Neural cell (in vitro differentiated cells): Measurements from ENCODE around the gene COX10. TPM values are rescaled to one million over a fixed set of nuclear protein-coding genes. Genes with fewer than 3 reads are reported as not detected.

Source experiments
- H2AFZ ChIP-seq: fragments of 200-600, 300-800 bp; sonication (generic), shearing (Covaris generic); 2 replicates; pipeline ENCODE4 v1.6.0; 2014; ENCODE audit warnings: low read depth, mild to moderate bottlenecking, antibody characterized with exemption, low read length, moderate library complexity
- H3F3A ChIP-seq: fragments of 200-600 bp; shearing (Covaris generic); 2 replicates; pipeline ENCODE4 v1.6.1; 2016; ENCODE audit warnings: mild to moderate bottlenecking, moderate library complexity, mixed read lengths, antibody characterized with exemption, low read length; ENCODE audit not compliant: insufficient read depth, poor library complexity, severe bottlenecking
- H3K27ac ChIP-seq: fragments of 200-600, 300-800 bp; sonication (generic), shearing (Covaris generic); 2 replicates; pipeline ENCODE4 v1.5.1; 2014; ENCODE audit warnings: mild to moderate bottlenecking, low read length, moderate library complexity
- H3K27me3 ChIP-seq: fragments of 300-800, 200-600 bp; sonication (generic), shearing (Covaris generic); 2 replicates; pipeline ENCODE4 v1.6.0; 2014; ENCODE audit warnings: mild to moderate bottlenecking, low read depth, low read length, moderate library complexity; ENCODE audit not compliant: insufficient read depth
- H3K36me3 ChIP-seq: fragments of 300-800, 200-600 bp; sonication (generic), shearing (Covaris generic); 2 replicates; pipeline ENCODE4 v1.5.1; 2014; ENCODE audit warnings: mild to moderate bottlenecking, antibody characterized with exemption, low read length, moderate library complexity; ENCODE audit not compliant: insufficient read depth
- H3K4me2 ChIP-seq: fragments of 300-800, 200-600 bp; sonication (generic), shearing (Covaris generic); 2 replicates; pipeline ENCODE4 v1.6.0; 2014; ENCODE audit warnings: mild to moderate bottlenecking, low read length
- H3K4me3 ChIP-seq: fragments of 300-800, 200-600 bp; sonication (generic), shearing (Covaris generic); 2 replicates; pipeline ENCODE4 v1.5.1; 2014; ENCODE audit warnings: mild to moderate bottlenecking, low read length, moderate library complexity
- H3K79me2 ChIP-seq: fragments of 200-600 bp; shearing (Covaris generic); replicated peaks from 2 replicates; pipeline ENCODE4 v1.6.0; 2014; ENCODE audit warnings: mild to moderate bottlenecking, low read length, moderate library complexity; ENCODE audit not compliant: insufficient read depth
- H3K9ac ChIP-seq: fragments of 300-800, 200-600 bp; sonication (generic), shearing (Covaris generic); 2 replicates; pipeline ENCODE4 v1.6.1; 2016; ENCODE audit warnings: mild to moderate bottlenecking, low read length, mixed read lengths
- H3K9me2 ChIP-seq: fragments of 200-600 bp; shearing (Covaris generic); 2 replicates; pipeline ENCODE4 v1.6.1; 2016; ENCODE audit warnings: mild to moderate bottlenecking, low read length, mixed read lengths; ENCODE audit not compliant: insufficient read depth
- H3K9me3 ChIP-seq: fragments of 200-600, 300-800 bp; sonication (generic), shearing (Covaris generic); 2 replicates; pipeline ENCODE4 v1.6.1; 2016; ENCODE audit warnings: mild to moderate bottlenecking, mixed run types, low read length, moderate library complexity, mixed read lengths
- H4K20me1 ChIP-seq: fragments of 200-600 bp; shearing (Covaris generic); 2 replicates; pipeline ENCODE4 v1.6.1; 2016; ENCODE audit warnings: mild to moderate bottlenecking, mixed run types; ENCODE audit not compliant: insufficient read depth
- CTCF ChIP-seq: fragments of 450-650 bp; IDR thresholded peaks from 2 replicates; pipeline ENCODE4 v1.5.1; 2014; ENCODE audit warnings: antibody characterized with exemption, mild to moderate bottlenecking, moderate library complexity; ENCODE audit not compliant: poor library complexity, severe bottlenecking
- EP300 ChIP-seq: fragments of 450-650 bp; conservative IDR thresholded peaks from 2 replicates; pipeline ENCODE4 v1.6.1; 2014; ENCODE audit warnings: antibody characterized with exemption, mild to moderate bottlenecking, moderate library complexity; ENCODE audit not compliant: poor library complexity, severe bottlenecking
- EZH2 ChIP-seq: fragments of 200-600, 300-800 bp; shearing (Covaris generic), sonication (generic); IDR thresholded peaks from 2 replicates; pipeline ENCODE4 v1.6.1; 2014; ENCODE audit warnings: antibody characterized with exemption, low read length, borderline replicate concordance, mild to moderate bottlenecking; ENCODE audit not compliant: insufficient read depth, poor library complexity, severe bottlenecking
- MXI1 ChIP-seq: fragments of 450-650 bp; conservative IDR thresholded peaks from 2 replicates; pipeline ENCODE4 v1.6.1; 2014; ENCODE audit warnings: antibody characterized with exemption, mild to moderate bottlenecking; ENCODE audit not compliant: poor library complexity, severe bottlenecking
- POLR2AphosphoS5 ChIP-seq: IDR thresholded peaks from 2 replicates; pipeline ENCODE4 v1.6.1; 2012
- RAD21 ChIP-seq: fragments of 450-650 bp; conservative IDR thresholded peaks from 2 replicates; pipeline ENCODE4 v1.6.1; 2014; ENCODE audit warnings: antibody characterized with exemption, mild to moderate bottlenecking, moderate library complexity
- REST ChIP-seq: IDR thresholded peaks from 2 replicates; pipeline ENCODE4 v1.6.1; 2012; ENCODE audit warnings: borderline replicate concordance
- SMC3 ChIP-seq: fragments of 450-650 bp; conservative IDR thresholded peaks from 2 replicates; pipeline ENCODE4 v1.6.1; 2014; ENCODE audit warnings: antibody characterized with exemption, mild to moderate bottlenecking, moderate library complexity; ENCODE audit not compliant: poor library complexity
- TAF1 ChIP-seq: IDR thresholded peaks from 2 replicates; pipeline ENCODE4 v1.6.1; 2012; ENCODE audit warnings: low read depth
- polyA plus RNA-seq: library from polyadenylated mRNA; depleted of rRNA; stranded (reverse); fragments of >200 nt; gene quantifications from 2 replicates; pipeline ENCODE4 v1.2.3, GENCODE V29; 2014

Gene COX10
- polyA plus RNA-seq, 1 donor from 2014 or later, result 7.2 TPM

GRCh38 chr17:14038206-14038605 lies 31.1 kb upstream of the COX10 start:
- H3K9me2 ChIP-seq, result no peaks in the 10 kb centered on the region

GRCh38 chr17:14042411-14042810 lies 26.9 kb upstream of the COX10 start:
- no peaks in the 10 kb centered on the region for H3F3A ChIP-seq
- H3K4me2 ChIP-seq, result no peak overlapping the region
- H3K9me2 ChIP-seq, result no peaks in the 10 kb centered on the region
- H3K4me3 ChIP-seq, result no peak overlapping the region
- no peak overlapping the region for H2AFZ ChIP-seq
- no peaks in the 10 kb centered on the region for H4K20me1 ChIP-seq
- H3K36me3 ChIP-seq, result no peaks in the 10 kb centered on the region
- H3K27ac ChIP-seq, result no peak overlapping the region
- H3K79me2 ChIP-seq, result no peaks in the 10 kb centered on the region
- no peaks in the 10 kb centered on the region for H3K27me3 ChIP-seq
- H3K9ac ChIP-seq, result no peak overlapping the region
- H3K9me3 ChIP-seq, result no peaks in the 10 kb centered on the region
- TF ChIP-seq TAF1, result no peak
- TF ChIP-seq EZH2, result no peak
- TF ChIP-seq SMC3, result no peak
- TF ChIP-seq MXI1, result no peak
- TF ChIP-seq EP300, result no peak
- no peak for TF ChIP-seq REST

More at GRCh38 chr17:14038206-14038605, 31.1 kb upstream of the COX10 start:
- H3K36me3 ChIP-seq, result no peaks in the 10 kb centered on the region
- H3K27ac ChIP-seq, result no peak overlapping the region
- no peak overlapping the region for H3K4me2 ChIP-seq
- no peak for TF ChIP-seq REST
- TF ChIP-seq TAF1, result no peak
- TF ChIP-seq RAD21, result no peak
- no peak for TF ChIP-seq EZH2
- TF ChIP-seq CTCF, result no peak
- TF ChIP-seq EP300, result no peak
- TF ChIP-seq MXI1, result no peak
- no peak for TF ChIP-seq POLR2AphosphoS5
- no peak for TF ChIP-seq SMC3
- no peak overlapping the region for H2AFZ ChIP-seq
- no peaks in the 10 kb centered on the region for H4K20me1 ChIP-seq
- no peak overlapping the region for H3K4me3 ChIP-seq
- H3K9me3 ChIP-seq, result no peaks in the 10 kb centered on the region
- H3F3A ChIP-seq, result no peaks in the 10 kb centered on the region
- H3K9ac ChIP-seq, result no peak overlapping the region
- H3K79me2 ChIP-seq, result no peaks in the 10 kb centered on the region
- no peaks in the 10 kb centered on the region for H3K27me3 ChIP-seq
